A172 (cell line): Measurements from ENCODE around the gene ZG16. TPM values are rescaled to one million over a fixed set of nuclear protein-coding genes. Genes with fewer than 3 reads are reported as not detected.

Experiments
- DNase-seq: peaks from one replicate; pipeline ENCODE4 v3.0.0-alpha.2; 2015; ENCODE audit warnings: low spot score
- total RNA-seq: library from RNA; depleted of rRNA; stranded (reverse); fragments of >200 nt; shearing (Covaris generic); gene quantifications from 2 replicates; pipeline ENCODE4 v1.2.3, GENCODE V29; 2014; rRNA removed

ZG16 gene
- total RNA-seq, 1 experiment from 2014 or later = not detected

- peak; percentile 96 for DNase-seq
Observed at GRCh38 chr16:29825145-29826044, 47.3 kb downstream of the ZG16 start.

DNA sequence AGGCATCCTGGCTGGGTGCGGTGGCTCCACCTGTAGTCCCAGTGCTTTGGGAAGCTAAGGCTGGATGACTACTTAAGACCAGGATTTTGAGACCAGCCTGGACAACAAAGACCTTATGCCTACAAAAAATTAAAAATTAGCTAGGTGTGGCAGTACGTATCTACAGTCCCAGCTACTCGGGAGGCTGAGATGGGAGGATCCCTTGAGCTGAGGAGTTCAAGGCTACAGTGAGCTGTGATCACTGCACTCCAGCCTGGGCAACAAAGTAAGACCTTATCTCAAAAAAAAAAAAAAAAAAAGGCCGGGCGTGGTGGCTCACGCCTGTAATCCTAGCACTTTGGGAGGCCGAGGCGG is 48.3 kb downstream of the ZG16 start:
- DNase-seq = no peak

DNA sequence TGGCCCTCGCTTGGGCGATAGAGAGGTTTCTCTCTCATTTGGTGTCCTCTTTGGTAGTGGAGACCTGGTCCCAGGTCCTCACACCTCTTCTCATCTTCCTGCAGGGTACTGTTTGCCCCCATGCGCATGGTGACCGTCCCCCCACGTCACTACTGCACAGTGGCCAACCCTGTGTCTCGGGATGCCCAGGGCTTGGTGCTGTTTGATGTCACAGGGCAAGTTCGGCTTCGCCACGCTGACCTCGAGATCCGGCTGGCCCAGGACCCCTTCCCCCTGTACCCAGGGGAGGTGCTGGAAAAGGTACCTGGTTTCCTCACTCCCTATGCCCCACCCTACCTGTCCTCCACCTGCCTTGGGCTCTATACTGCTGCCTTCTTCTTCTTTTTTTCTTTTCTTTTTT is 52.7 kb downstream of the ZG16 start:
- no peak for DNase-seq

GRCh38 chr16:29831490-29831889 is 53.4 kb downstream of the ZG16 start:
- no peak for DNase-seq

Other genes with a start within 250 kb of the ZG16 start
- 12.6 and 15.7 TPM in 2 replicates for gene SPN, start 115.0 kb upstream of the ZG16 start, total RNA-seq
- gene QPRT, start 99.1 kb upstream of the ZG16 start, total RNA-seq = 83.7 and 122 TPM in 2 replicates
- gene C16orf54, start 32.3 kb upstream of the ZG16 start, total RNA-seq = 0.09 TPM in 1 of 2 replicates, not detected in the other
- gene KIF22, start 12.5 kb downstream of the ZG16 start, total RNA-seq = 118 and 129 TPM in 2 replicates
- 205 and 254 TPM in 2 replicates for gene MAZ, start 28.3 kb downstream of the ZG16 start, total RNA-seq
- 3.3 and 7.4 TPM in 2 replicates for gene PRRT2, start 33.9 kb downstream of the ZG16 start, total RNA-seq
- 41.8 and 55.0 TPM in 2 replicates for gene PAGR1, start 37.9 kb downstream of the ZG16 start, total RNA-seq
- gene MVP, start 42.2 kb downstream of the ZG16 start, total RNA-seq = 239 and 243 TPM in 2 replicates
- 112 and 119 TPM in 2 replicates for gene CDIPT, start 85.0 kb downstream of the ZG16 start, total RNA-seq
- gene SEZ6L2, start 121.3 kb downstream of the ZG16 start, total RNA-seq = 22.1 and 24.9 TPM in 2 replicates
- gene ASPHD1, start 122.2 kb downstream of the ZG16 start, total RNA-seq = 18.4 and 22.0 TPM in 2 replicates
- 11.0 and 12.5 TPM in 2 replicates for gene KCTD13, start 148.0 kb downstream of the ZG16 start, total RNA-seq
- gene TMEM219, start 183.8 kb downstream of the ZG16 start, total RNA-seq = 90.8 and 105 TPM in 2 replicates
- 43.2 and 45.4 TPM in 2 replicates for gene TAOK2, start 195.6 kb downstream of the ZG16 start, total RNA-seq
- gene HIRIP3, start 217.4 kb downstream of the ZG16 start, total RNA-seq = 17.5 and 31.6 TPM in 2 replicates
- 151 and 184 TPM in 2 replicates for gene INO80E, start 218.0 kb downstream of the ZG16 start, total RNA-seq
- 0.45 and 1.7 TPM in 2 replicates for gene DOC2A, start 232.8 kb downstream of the ZG16 start, total RNA-seq
- not detected in 2 replicates for gene C16orf92, start 244.9 kb downstream of the ZG16 start, total RNA-seq